A673 (cell line): ENCODE results near the gene KRTAP4-1.

ENCODE experiments used
- EZH2 ChIP-seq: fragments of 200-600 bp; sonication (generic); IDR thresholded peaks from 2 replicates; pipeline ENCODE4 v1.6.1; 2017; ENCODE audit warnings: borderline replicate concordance, low read depth, mild to moderate bottlenecking, mixed read lengths, antibody characterized with exemption, low read length; ENCODE audit not compliant: poor library complexity, severe bottlenecking
- TF ChIP-seq, protein P1 (sequence below): fragments of 300-800, 200-600 bp; sonication (generic); conservative IDR thresholded peaks from 2 replicates; pipeline ENCODE4 v1.5.1; 2017; ENCODE audit warnings: low read depth, mild to moderate bottlenecking, antibody characterized with exemption, low read length, moderate library complexity, mixed read lengths

GRCh38 chr17:41212524-41213169 lies 27.9 kb upstream of the KRTAP4-1 start:
- TF ChIP-seq, protein P1, sequence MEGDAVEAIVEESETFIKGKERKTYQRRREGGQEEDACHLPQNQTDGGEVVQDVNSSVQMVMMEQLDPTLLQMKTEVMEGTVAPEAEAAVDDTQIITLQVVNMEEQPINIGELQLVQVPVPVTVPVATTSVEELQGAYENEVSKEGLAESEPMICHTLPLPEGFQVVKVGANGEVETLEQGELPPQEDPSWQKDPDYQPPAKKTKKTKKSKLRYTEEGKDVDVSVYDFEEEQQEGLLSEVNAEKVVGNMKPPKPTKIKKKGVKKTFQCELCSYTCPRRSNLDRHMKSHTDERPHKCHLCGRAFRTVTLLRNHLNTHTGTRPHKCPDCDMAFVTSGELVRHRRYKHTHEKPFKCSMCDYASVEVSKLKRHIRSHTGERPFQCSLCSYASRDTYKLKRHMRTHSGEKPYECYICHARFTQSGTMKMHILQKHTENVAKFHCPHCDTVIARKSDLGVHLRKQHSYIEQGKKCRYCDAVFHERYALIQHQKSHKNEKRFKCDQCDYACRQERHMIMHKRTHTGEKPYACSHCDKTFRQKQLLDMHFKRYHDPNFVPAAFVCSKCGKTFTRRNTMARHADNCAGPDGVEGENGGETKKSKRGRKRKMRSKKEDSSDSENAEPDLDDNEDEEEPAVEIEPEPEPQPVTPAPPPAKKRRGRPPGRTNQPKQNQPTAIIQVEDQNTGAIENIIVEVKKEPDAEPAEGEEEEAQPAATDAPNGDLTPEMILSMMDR = no peak
- no peak for TF ChIP-seq EZH2
